Caco-2 (cell line): ENCODE data around the gene CCL18. TPM values are rescaled to one million over a fixed set of nuclear protein-coding genes. Genes with fewer than 3 reads are reported as not detected.
"Not testable (repeated sequence)": the region's sequence is repeated elsewhere in the genome, so short reads cannot be mapped to it uniquely, and the experiment has no call there.

Experiments
- BruUV-seq: library from RNA; stranded (reverse); fragments of 400-500 nt; replicated peaks from 2 replicates; lab custom pipeline; 2021; lab: Mats Ljungman, UMichigan
- CTCF ChIA-PET: fragments of 300-600 bp; sonication (Branson Sonifier 250); formaldehyde crosslinking; loops from one replicate; lab custom pipeline; 2022; ENCODE audit warnings: antibody characterized with exemption; lab: Charles Lee
- POLR2A ChIA-PET: fragments of 300-600 bp; sonication (Branson Sonifier 250); formaldehyde crosslinking; loops from one replicate; lab custom pipeline; 2022; ENCODE audit warnings: antibody characterized with exemption; lab: Charles Lee
- DNase-seq, 2 experiments: peaks; one replicate each; pipeline versions ENCODE4 v3.0.0 to v3.0.0-alpha.2; 2020 to 2022
- H3K27me3 ChIP-seq: replicated peaks from 2 replicates; pipeline ENCODE4 v1.6.0; 2011; ENCODE audit warnings: low read length; ENCODE audit not compliant: control insufficient read depth, insufficient read depth
- H3K36me3 ChIP-seq: 2 replicates; pipeline ENCODE4 v1.5.1; 2011; ENCODE audit warnings: low read length; ENCODE audit not compliant: control insufficient read depth, insufficient read depth
- H3K4me1 ChIP-seq: fragments of 250-450 bp; sonication (Bioruptor Pico); 2 replicates; pipeline ENCODE4 v1.5.1; 2020; ENCODE audit warnings: mild to moderate bottlenecking
- H3K4me3 ChIP-seq: 2 replicates; pipeline ENCODE4 v1.5.1; 2011; ENCODE audit warnings: low read depth, mild to moderate bottlenecking, control low read depth, low read length
- H3K9me3 ChIP-seq: fragments of 250-450 bp; sonication (Bioruptor Pico); 2 replicates; pipeline ENCODE4 v1.5.1; 2020; ENCODE audit warnings: mild to moderate bottlenecking, moderate library complexity
- H3K27ac Mint-ChIP-seq: one replicate; pipeline ENCODE4 v1.8.0; 2022; ENCODE audit warnings: mixed read lengths; ENCODE audit not compliant: unreplicated experiment
- H3K27me3 Mint-ChIP-seq: one replicate; pipeline ENCODE4 v1.8.0; 2022; ENCODE audit warnings: mixed read lengths; ENCODE audit not compliant: insufficient read depth, unreplicated experiment
- H3K36me3 Mint-ChIP-seq: one replicate; pipeline ENCODE4 v1.8.0; 2022; ENCODE audit warnings: mild to moderate bottlenecking, mixed read lengths; ENCODE audit not compliant: insufficient read depth, unreplicated experiment
- H3K4me1 Mint-ChIP-seq: one replicate; pipeline ENCODE4 v1.8.0; 2022; ENCODE audit warnings: low read depth, mixed read lengths; ENCODE audit not compliant: unreplicated experiment
- H3K4me3 Mint-ChIP-seq: one replicate; pipeline ENCODE4 v1.8.0; 2022; ENCODE audit warnings: mild to moderate bottlenecking, moderate library complexity, mixed read lengths; ENCODE audit not compliant: unreplicated experiment
- H3K9me3 Mint-ChIP-seq: one replicate; pipeline ENCODE4 v1.8.0; 2022; ENCODE audit warnings: mixed read lengths; ENCODE audit not compliant: unreplicated experiment
- CTCF ChIP-seq, 2 experiments: fragments of 200-600 bp in 1 of 2; IDR thresholded peaks; 1 replicate in 1 of 2; 2 replicates in 1 of 2; pipeline versions ENCODE4 v1.5.1 to v1.8.0; 2011 to 2022; ENCODE audit warnings: antibody characterized with exemption in 1 of 2, control low read depth in 1 of 2, inconsistent platforms in 1 of 2, low read depth in 1 of 2, low read length in 1 of 2, mild to moderate bottlenecking in 1 of 2, moderate library complexity in 1 of 2; ENCODE audit not compliant: insufficient read depth in 1 of 2, severe bottlenecking in 1 of 2, unreplicated experiment in 1 of 2
- intact Hi-C: fragments of 100-400 bp; cut with micrococcal nuclease; formaldehyde crosslinking; loops from one replicate; pipeline ENCODE4 v1.10.0; 2022; ENCODE audit not compliant: unreplicated experiment
- total RNA-seq: library from RNA; stranded (reverse); gene quantifications from 2 replicates; pipeline ENCODE4 v1.2.3, GENCODE V29; 2022

CCL18 gene
- total RNA-seq, 1 experiment from 2014 or later = not detected

DNA sequence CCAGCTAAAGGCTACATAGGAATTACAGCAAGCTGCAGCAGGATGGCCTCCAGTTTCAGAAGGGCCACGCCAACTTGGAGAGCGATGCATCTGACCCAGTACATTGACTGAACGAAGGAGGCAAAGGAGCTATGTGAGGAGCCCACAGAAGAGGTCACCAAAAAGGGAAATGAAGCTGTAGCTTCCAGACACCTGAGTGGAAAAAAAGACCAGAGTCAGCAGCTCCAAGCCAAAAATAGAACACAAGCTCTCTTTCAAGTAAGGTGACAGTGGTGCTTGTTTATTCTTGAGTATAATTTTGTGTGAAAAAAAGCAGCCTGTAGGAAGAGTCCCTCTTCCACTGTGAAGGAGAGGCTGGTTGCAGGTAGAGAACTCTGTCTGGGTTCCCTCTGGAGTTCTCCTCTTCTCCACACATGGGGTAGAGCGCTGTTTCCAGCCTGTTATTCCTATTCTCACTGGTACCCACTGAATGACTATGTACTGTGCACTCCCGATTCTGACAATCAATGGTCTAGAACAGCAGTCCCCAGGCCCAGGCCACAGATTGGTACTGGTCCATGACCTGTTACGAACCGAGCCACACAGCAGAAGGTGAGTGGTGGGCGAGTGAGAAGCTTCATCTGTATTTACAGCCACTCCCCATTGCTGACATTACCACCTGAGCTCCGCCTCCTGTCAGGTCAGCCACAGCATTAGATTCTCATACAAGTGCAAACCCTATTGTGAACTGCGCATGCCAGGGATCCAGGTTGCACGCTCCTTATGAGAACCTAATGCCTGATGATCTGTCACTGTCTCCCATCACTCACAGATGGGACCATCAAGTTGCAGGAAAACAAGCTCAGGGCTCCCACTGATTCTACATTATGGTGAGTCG is 54.6 kb downstream of the CCL18 start:
- H3K27me3 Mint-ChIP-seq = peaks cover 3% of the 10 kb centered on the region
- H3K4me1 ChIP-seq = no peaks in the 10 kb centered on the region
- H3K36me3 Mint-ChIP-seq = peaks cover 4% of the 10 kb centered on the region
- H3K36me3 ChIP-seq = no peaks in the 10 kb centered on the region
- CTCF ChIA-PET = no interaction called here
- DNase-seq = no peak
- no peaks in the 10 kb centered on the region for H3K9me3 Mint-ChIP-seq
- no peak overlapping the region for H3K4me3 ChIP-seq
- no peaks in the 10 kb centered on the region; the same call in 1 of the 2 replicates for H3K27me3 ChIP-seq
- no TSS peak for BruUV-seq
- H3K4me1 Mint-ChIP-seq = no peaks in the 10 kb centered on the region
- POLR2A ChIA-PET = interaction anchor here (0.6 kb wide), 2 partner anchors 16 to 333 kb away, joined by 3 to 9 read pairs; no protein-coding TSS in a partner anchor
- no peak overlapping the region for H3K27ac Mint-ChIP-seq
- H3K9me3 ChIP-seq = no peaks in the 10 kb centered on the region
- H3K4me3 Mint-ChIP-seq = no peak overlapping the region
- TF ChIP-seq CTCF (IDR thresholded peaks at IDR 0.05; ENCODE audit: insufficient read depth in 1 of 2, low read depth in 1 of 2, low read length in 1 of 2, severe bottlenecking in 1 of 2, unreplicated experiment in 1 of 2) = peak; percentile 22 to 43
- intact Hi-C loops = no loop called here

GRCh38 chr17:36120221-36120620 is 56.1 kb downstream of the CCL18 start:
- no TSS peak for BruUV-seq
- H3K27me3 ChIP-seq = no peaks in the 10 kb centered on the region; the same call in 1 of the 2 replicates
- POLR2A ChIA-PET = no interaction called here
- Mint-ChIP-seq H3K36me3 (peaks cover 4% of the 10 kb centered on the region), H3K27ac (no peak overlapping the region), H3K27me3 (no peaks in the 10 kb centered on the region), H3K4me1 (no peaks in the 10 kb centered on the region), H3K4me3 (no peak overlapping the region), H3K9me3 (peaks cover under 1% of the 10 kb centered on the region)
- no peak for TF ChIP-seq CTCF (IDR thresholded peaks at IDR 0.05; ENCODE audit: insufficient read depth in 1 of 2, low read depth in 1 of 2, low read length in 1 of 2, severe bottlenecking in 1 of 2, unreplicated experiment in 1 of 2)
- intact Hi-C loops = no loop called here
- DNase-seq = no peak
- no peak overlapping the region for H3K4me3 ChIP-seq
- no peaks in the 10 kb centered on the region for H3K36me3 ChIP-seq
- CTCF ChIA-PET = no interaction called here
- H3K4me1 ChIP-seq = no peaks in the 10 kb centered on the region
- peaks cover 2% of the 10 kb centered on the region for H3K9me3 ChIP-seq

- H3K36me3 Mint-ChIP-seq, H3K9me3 Mint-ChIP-seq, H3K27ac Mint-ChIP-seq, H3K4me3 Mint-ChIP-seq, POLR2A ChIA-PET, CTCF ChIA-PET, H3K4me1 Mint-ChIP-seq, H3K36me3 ChIP-seq, H3K27me3 Mint-ChIP-seq, DNase-seq, H3K4me3 ChIP-seq, intact Hi-C loops, H3K4me1 ChIP-seq, H3K27me3 ChIP-seq, BruUV-seq: not testable (repeated sequence)
- peaks cover 11% of the 10 kb centered on the region for H3K9me3 ChIP-seq
These were observed 57.0 kb downstream of the CCL18 start for GRCh38 chr17:36121099-36121498.

Other genes starting within 250 kb of the CCL18 start
- not detected in 2 replicates for gene HEATR9, start 195.4 kb upstream of the CCL18 start, total RNA-seq
- gene CCL5, start 183.9 kb upstream of the CCL18 start, total RNA-seq = not detected in 2 replicates
- 9.9 and 12.9 TPM in 2 replicates for gene RDM1, start 133.5 kb upstream of the CCL18 start, total RNA-seq
- gene LYZL6, start 120.6 kb upstream of the CCL18 start, total RNA-seq = not detected in 2 replicates
- not detected in 2 replicates for gene CCL16, start 82.8 kb upstream of the CCL18 start, total RNA-seq
- not detected in 2 replicates for gene CCL14, start 77.5 kb upstream of the CCL18 start, total RNA-seq
- 0.30 and 0.52 TPM in 2 replicates for gene CCL15, start 62.7 kb upstream of the CCL18 start, total RNA-seq
- gene CCL23, start 46.3 kb upstream of the CCL18 start, total RNA-seq = not detected in 2 replicates
- gene CCL3, start 25.9 kb downstream of the CCL18 start, total RNA-seq = not detected in 2 replicates
- not detected in 2 replicates for gene CCL4, start 39.6 kb downstream of the CCL18 start, total RNA-seq
- 9.1 and 12.5 TPM in 2 replicates for gene TBC1D3B, start 112.4 kb downstream of the CCL18 start, total RNA-seq
- not detected in 2 replicates for gene CCL3L1, start 132.5 kb downstream of the CCL18 start, total RNA-seq
- gene CCL4L2, start 146.8 kb downstream of the CCL18 start, total RNA-seq = not detected in 2 replicates
- 0.50 and 1.00 TPM in 2 replicates for gene TBC1D3I, start 200.3 kb downstream of the CCL18 start, total RNA-seq